Measurements from ENCODE around the gene UNC5B.
"Not testable (repeated sequence)": the region's sequence is repeated elsewhere in the genome, so short reads cannot be mapped to it uniquely, and the experiment has no call there.

The UNC5B gene

DNA sequence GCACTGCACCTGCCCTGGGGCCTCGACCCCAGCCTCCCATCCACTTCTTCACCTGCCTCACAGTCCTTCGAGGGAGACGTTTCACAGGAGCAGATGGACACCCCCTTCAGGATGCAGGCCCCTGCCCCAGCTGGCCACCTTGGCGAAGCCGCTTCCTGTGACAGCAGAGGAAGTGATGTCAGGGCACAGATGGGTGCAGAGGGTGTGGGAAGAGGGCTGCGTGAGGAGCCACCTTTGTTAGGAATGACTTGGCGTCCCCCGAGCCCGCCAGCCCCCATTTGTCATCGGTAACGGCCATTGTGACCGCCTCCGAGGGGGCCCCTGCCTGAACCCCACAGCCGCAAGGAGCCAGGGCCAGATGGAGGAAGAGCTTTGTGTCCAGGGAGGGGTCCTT, 59.3 kb downstream of the UNC5B start:
- TF ChIP-seq, protein P1, sequence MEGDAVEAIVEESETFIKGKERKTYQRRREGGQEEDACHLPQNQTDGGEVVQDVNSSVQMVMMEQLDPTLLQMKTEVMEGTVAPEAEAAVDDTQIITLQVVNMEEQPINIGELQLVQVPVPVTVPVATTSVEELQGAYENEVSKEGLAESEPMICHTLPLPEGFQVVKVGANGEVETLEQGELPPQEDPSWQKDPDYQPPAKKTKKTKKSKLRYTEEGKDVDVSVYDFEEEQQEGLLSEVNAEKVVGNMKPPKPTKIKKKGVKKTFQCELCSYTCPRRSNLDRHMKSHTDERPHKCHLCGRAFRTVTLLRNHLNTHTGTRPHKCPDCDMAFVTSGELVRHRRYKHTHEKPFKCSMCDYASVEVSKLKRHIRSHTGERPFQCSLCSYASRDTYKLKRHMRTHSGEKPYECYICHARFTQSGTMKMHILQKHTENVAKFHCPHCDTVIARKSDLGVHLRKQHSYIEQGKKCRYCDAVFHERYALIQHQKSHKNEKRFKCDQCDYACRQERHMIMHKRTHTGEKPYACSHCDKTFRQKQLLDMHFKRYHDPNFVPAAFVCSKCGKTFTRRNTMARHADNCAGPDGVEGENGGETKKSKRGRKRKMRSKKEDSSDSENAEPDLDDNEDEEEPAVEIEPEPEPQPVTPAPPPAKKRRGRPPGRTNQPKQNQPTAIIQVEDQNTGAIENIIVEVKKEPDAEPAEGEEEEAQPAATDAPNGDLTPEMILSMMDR (IDR thresholded peaks at IDR 0.05; ENCODE audit: low read depth, low read length, missing control alignments), result no peak
- no peak for DNase-seq (ENCODE audit: extremely low read depth, low read depth)
- no peak overlapping the region for H3K4me3 ChIP-seq (replicated peaks; ENCODE audit: low read depth, low read length)

DNA sequence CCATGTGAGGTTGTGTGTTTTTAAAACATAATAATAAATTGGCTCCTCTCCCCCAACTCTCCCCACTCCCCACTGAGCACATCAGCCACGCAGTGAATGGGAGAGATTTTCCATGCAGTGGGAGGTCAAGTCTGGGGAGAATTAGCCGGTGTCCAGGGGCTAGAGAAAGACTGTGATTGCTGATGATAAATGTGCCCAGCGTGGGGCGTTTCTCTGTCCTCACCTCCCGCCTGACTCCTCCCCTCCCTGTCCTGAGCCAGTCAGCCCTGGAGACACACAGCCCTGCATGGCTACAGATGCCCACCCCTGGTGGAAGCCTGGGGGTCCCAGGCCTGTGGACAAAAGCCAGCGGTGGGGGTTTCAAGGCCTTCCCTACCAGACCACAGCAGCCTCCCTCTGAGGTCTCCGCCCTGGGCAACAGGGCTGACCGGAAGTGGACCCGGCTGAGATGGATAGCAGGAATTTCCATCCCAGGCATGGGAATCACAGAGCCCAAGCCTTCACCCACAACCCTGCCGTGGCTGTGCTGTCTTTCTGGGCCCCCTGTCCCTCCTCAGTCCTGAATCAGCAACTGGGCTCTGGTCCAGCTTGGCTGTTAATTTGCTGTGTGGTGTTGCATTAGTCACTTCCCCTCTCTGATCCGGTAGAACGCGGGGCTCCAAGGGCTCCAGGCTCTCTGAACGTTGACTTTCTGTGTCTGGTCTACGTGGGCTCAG, 59.8 kb downstream of the UNC5B start:
- DNase-seq (ENCODE audit: extremely low read depth, low read depth), result peak; percentile 66
- TF ChIP-seq, protein P1 (IDR thresholded peaks at IDR 0.05; ENCODE audit: low read depth, low read length, missing control alignments), result no peak
- no peak overlapping the region for H3K4me3 ChIP-seq (replicated peaks; ENCODE audit: low read depth, low read length)

DNA sequence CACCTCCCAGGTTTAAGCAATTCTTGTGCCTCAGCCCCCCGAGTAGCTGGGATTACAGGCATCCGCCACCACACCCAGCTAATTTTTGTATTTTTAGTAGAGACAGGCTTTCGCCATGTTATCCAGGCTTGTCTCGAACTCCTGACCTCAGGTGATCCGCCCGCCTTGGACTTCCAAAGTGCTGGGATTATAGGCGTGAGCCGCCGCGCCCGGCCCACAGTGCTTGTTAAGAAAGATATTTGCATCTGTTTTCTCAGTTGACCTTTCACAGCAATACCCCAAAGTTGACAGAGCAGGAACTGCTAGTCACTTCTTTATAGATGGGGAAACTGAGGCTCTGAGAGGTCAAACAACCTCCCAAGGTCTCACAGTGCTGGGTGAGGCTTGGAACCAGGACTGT, 60.6 kb downstream of the UNC5B start:
- DNase-seq (ENCODE audit: extremely low read depth, low read depth), result not testable (repeated sequence)

DNA sequence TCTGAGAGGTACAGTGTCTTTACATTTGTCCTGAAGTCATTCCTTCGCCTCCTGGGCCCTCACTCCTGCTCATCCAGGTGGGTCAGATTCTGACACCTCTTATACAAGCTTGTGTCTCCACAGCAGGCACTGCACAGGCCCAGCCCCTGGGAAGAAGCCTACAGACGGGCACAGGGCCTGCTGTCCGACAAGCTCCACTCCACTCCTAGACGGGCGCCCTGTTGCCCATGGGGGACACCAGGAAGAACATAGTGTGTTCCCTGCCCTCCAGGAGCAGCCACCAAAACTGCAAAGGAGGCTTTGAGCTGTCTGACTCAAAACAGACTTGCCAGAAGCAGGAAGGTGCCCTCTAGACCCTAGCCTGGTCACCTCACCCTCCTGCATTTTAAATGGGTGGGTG, 61.1 kb downstream of the UNC5B start:
- H3K4me3 ChIP-seq (replicated peaks; ENCODE audit: low read depth, low read length), result no peak overlapping the region
- TF ChIP-seq, protein P1 (IDR thresholded peaks at IDR 0.05; ENCODE audit: low read depth, low read length, missing control alignments), result no peak
- no peak for DNase-seq (ENCODE audit: extremely low read depth, low read depth)

More for the DNA sequence above, 60.6 kb downstream of the UNC5B start:
- not testable (repeated sequence) for H3K4me3 ChIP-seq (replicated peaks; ENCODE audit: low read depth, low read length)

DNA sequence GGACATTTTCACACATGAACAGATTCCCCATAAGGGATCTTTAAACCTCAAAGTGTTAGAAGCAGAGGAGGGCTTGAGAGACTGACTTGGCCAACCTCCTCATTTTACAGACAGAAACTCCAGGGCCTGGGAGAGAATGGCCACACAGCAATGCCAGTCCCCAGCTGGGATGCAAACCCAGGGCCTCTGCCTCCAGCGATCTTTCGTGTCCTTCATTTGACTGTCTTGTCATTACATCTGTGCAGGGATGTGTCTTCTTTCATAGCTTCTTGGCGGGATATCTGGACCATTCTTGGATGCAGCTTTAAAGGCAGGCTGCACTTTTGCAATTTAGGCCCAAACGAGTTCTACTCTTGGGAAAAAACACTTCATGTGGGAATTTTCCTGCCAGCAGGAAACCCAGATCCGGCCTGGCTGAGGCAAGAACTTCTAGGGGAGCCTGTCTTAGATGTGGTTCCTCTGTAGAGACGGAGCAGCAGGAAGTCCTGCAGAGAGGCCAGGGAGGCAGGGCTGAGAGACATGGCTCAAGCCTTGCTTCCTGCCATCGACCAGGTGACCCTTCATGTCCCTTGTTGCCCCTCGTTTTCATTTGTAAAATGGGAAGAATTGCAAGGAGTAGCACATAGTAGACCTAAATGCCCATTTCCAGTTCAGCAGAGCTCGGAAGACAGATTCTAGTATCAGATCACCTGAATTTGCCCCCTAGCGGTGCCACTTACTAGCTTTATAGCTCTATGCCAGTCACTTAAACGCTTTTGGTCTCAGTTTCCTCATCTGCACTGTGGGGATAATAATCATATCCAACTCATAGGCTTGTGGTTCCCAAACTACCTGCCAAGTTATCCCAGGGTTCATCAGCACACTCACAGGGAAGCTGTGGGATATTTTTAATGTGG, 62.8 kb downstream of the UNC5B start:
- no peak overlapping the region for H3K4me3 ChIP-seq (replicated peaks; ENCODE audit: low read depth, low read length)
- DNase-seq (ENCODE audit: extremely low read depth, low read depth), result no peak
- TF ChIP-seq, protein P1 (IDR thresholded peaks at IDR 0.05; ENCODE audit: low read depth, low read length, missing control alignments), result no peak

DNA sequence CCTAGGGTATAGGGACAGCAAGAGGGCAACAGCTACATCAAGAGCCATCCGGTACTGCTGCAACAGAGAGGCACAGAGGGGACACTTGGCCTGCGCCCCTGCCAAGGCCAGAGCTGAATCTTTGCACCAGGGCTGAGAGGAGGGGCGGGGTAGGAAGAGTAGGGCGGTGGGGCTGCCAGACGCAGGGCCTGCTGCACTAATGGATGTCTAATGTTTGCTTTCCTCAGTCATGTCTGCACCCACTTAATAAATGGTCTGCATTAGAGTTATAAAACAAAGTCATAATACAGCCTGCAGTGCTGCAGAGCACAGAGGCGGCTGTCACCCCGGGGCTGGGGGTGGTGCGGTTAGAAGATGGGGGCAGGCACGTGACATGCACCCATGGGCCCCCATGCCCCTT, 64.5 kb downstream of the UNC5B start:
- DNase-seq (ENCODE audit: extremely low read depth, low read depth), result no peak
- H3K4me3 ChIP-seq (replicated peaks; ENCODE audit: low read depth, low read length), result no peak overlapping the region
- TF ChIP-seq, protein P1 (IDR thresholded peaks at IDR 0.05; ENCODE audit: low read depth, low read length, missing control alignments), result no peak

DNA sequence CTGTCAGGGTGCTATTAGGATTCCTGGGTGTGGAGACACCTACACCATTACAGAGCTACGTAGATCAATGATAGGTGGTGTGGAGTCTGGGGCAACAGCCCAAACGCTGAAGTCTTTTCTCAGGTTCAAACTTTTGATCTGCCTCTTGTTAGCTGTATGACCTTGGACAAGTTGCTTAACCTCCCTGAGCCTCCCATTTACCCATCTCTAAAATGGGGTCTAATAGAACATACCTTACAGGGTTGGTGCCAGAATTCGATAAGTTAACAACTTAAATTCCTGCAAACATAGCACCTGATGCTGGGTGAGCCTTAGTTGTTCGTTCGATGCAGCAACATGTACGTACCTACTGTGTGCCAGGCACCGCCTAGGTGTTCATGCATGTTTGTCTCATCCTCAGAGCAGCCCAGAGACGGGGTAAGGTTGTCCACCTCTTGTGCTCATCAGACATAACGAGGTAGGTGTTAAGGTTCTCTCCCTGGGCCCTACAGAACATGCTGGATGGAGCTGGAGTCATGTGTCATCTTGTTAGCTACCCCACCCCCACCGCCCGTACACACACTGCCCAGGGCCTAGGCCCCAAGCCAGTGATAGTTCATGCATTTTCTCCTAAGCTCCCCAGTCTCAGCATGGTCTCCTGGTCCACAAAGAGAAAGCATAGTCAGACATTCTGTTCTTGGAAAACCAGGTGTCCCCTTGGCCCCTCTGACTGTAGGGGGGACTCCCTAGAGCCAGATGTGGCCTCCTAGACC, 65.7 kb downstream of the UNC5B start:
- no peak overlapping the region for H3K4me3 ChIP-seq (replicated peaks; ENCODE audit: low read depth, low read length)
- TF ChIP-seq, protein P1 (IDR thresholded peaks at IDR 0.05; ENCODE audit: low read depth, low read length, missing control alignments), result no peak
- DNase-seq (ENCODE audit: extremely low read depth, low read depth), result no peak

All from HFF-Myc (cell line).